ENCODE measurements around the gene OVCA2.

The OVCA2 gene

GRCh38 chr17:2067048-2067561 lies 25.3 kb downstream of the OVCA2 start:
- DNase-seq = no peak

GRCh38 chr17:2067608-2068024 lies 25.8 kb downstream of the OVCA2 start:
- DNase-seq = no peak

GRCh38 chr17:2068031-2068518 lies 26.3 kb downstream of the OVCA2 start:
- no peak for DNase-seq

- peak; percentile 38 to 51 for DNase-seq
Measured at GRCh38 chr17:2068519-2069051, 26.8 kb downstream of the OVCA2 start.

- DNase-seq = no peak
Measured at GRCh38 chr17:2070241-2071023, 28.6 kb downstream of the OVCA2 start.

GRCh38 chr17:2071024-2071385 lies 29.2 kb downstream of the OVCA2 start:
- DNase-seq = no peak

GRCh38 chr17:2071455-2072281 lies 29.8 kb downstream of the OVCA2 start:
- no peak for DNase-seq

- no peak for DNase-seq
Measured at GRCh38 chr17:2074919-2075318, 33.1 kb downstream of the OVCA2 start.

- no peak for DNase-seq
Measured at GRCh38 chr17:2075336-2076086, 33.7 kb downstream of the OVCA2 start.

- no peak for DNase-seq
Measured at GRCh38 chr17:2076087-2076984, 34.5 kb downstream of the OVCA2 start.

- DNase-seq = no peak
Measured at GRCh38 chr17:2077040-2077439, 35.2 kb downstream of the OVCA2 start.

GRCh38 chr17:2081564-2081963 lies 39.7 kb downstream of the OVCA2 start:
- DNase-seq = no peak

- DNase-seq = no peak
Measured at GRCh38 chr17:2082003-2082781, 40.4 kb downstream of the OVCA2 start.

- DNase-seq = no peak
Measured at GRCh38 chr17:2083613-2084035, 41.8 kb downstream of the OVCA2 start.

GRCh38 chr17:2084036-2084765 lies 42.4 kb downstream of the OVCA2 start:
- no peak for DNase-seq

- no peak for DNase-seq
Measured at GRCh38 chr17:2084766-2085647, 43.2 kb downstream of the OVCA2 start.

GRCh38 chr17:2085648-2085949 lies 43.8 kb downstream of the OVCA2 start:
- DNase-seq = no peak

GRCh38 chr17:2086306-2086705 lies 44.5 kb downstream of the OVCA2 start:
- DNase-seq = no peak

GRCh38 chr17:2087597-2088211 lies 45.9 kb downstream of the OVCA2 start:
- no peak for DNase-seq
